ENCODE data around the gene PTPRF. TPM values are rescaled to one million over a fixed set of nuclear protein-coding genes. Genes with fewer than 3 reads are reported as not detected.

The PTPRF gene
- polyA plus RNA-seq, 3 donors, result not detected

- Histone ChIP-seq H3K4me1 (ENCODE audit: control insufficient read depth in 1 of 2, insufficient read depth in 2 of 2, low read length in 2 of 2) (peaks cover 22 to 29% of the 10 kb centered on the region in 2 donors), H3K4me2 (replicated peaks; ENCODE audit: extremely low read depth, low read length, poor library complexity, severe bottlenecking) (no peak overlapping the region), H3K9ac (ENCODE audit: insufficient read depth, low read length, poor library complexity, severe bottlenecking) (no peak overlapping the region), H3K36me3 (replicated peaks in 1 of 2; ENCODE audit: control insufficient read depth in 1 of 2, insufficient read depth in 2 of 2, low read length in 2 of 2) (peaks cover 36 to 40% of the 10 kb centered on the region in 2 donors), H3K27ac (ENCODE audit: low read depth in 1 of 2, low read length in 2 of 2) (peak overlapping the region in 1 of 2 donors; percentile 82), H3K4me3 (replicated peaks in 1 of 3; ENCODE audit: low read depth in 2 of 3, low read length in 3 of 3) (no peak overlapping the region), H3K9me3 (replicated peaks in 1 of 2; ENCODE audit: control insufficient read depth in 1 of 2, insufficient read depth in 1 of 2, low read length in 2 of 2) (no peaks in the 10 kb centered on the region), H2AFZ (ENCODE audit: insufficient read depth, low read depth, low read length, poor library complexity, severe bottlenecking) (no peak overlapping the region), H3K27me3 (ENCODE audit: control insufficient read depth in 2 of 2, insufficient read depth in 2 of 2, low read length in 2 of 2) (no peaks in the 10 kb centered on the region), H3K79me2 (ENCODE audit: insufficient read depth, low read length) (peaks cover 56% of the 10 kb centered on the region), H4K20me1 (ENCODE audit: insufficient read depth, low read length) (peaks cover 52% of the 10 kb centered on the region)
- peaks cover 28 to 42% of the 10 kb centered on the region in 2 donors for H3K36me3 Mint-ChIP-seq
- no CpG with 5 or more reads among the region's 3 CpGs for WGBS (ENCODE audit: insufficient coverage)
- no peak for TF ChIP-seq CTCF (IDR thresholded peaks at IDR 0.05)
- no peak overlapping the region for H3K4me3 Mint-ChIP-seq
- H3K4me1 Mint-ChIP-seq, result peaks cover 35% of the 10 kb centered on the region
- no peak for DNase-seq
- intact Hi-C loops (cut with micrococcal nuclease), result loop anchor here (2.0 to 10.0 kb wide), 5 partner anchors 55 to 563 kb away; partner anchors contain the start of genes ATP6V0B (in 1 of the 2), B4GALT2 (in 1 of the 2), DMAP1 (in 1 of the 2) and DPH2 (in 1 of the 2)
- H3K9me3 Mint-ChIP-seq, result peaks cover 0 to 3% (median 0%) of the 10 kb centered on the region in 7 donors
- H3K27ac Mint-ChIP-seq, result peak overlapping the region in 4 of 7 donors; percentile 35 to 86 (median 62)
- peaks cover 0 to 4% (median 0%) of the 10 kb centered on the region in 3 donors for H3K27me3 Mint-ChIP-seq (ENCODE audit: low read depth in 3 of 3)
These were observed 121.2 kb downstream of the PTPRF start for GRCh38 chr1:43651902-43652301.

- Mint-ChIP-seq H3K4me3 (no peak overlapping the region), H3K4me1 (peaks cover 30% of the 10 kb centered on the region), H3K36me3 (peaks cover 31 to 56% of the 10 kb centered on the region in 2 donors), H3K9me3 (no peaks in the 10 kb centered on the region), H3K27me3 (ENCODE audit: low read depth in 3 of 3) (peaks cover 0 to 3% (median 0%) of the 10 kb centered on the region in 3 donors), H3K27ac (peak overlapping the region in 1 of 7 donors; percentile 68)
- H3K4me3 ChIP-seq (replicated peaks in 1 of 3; ENCODE audit: low read depth in 2 of 3, low read length in 3 of 3), result no peak overlapping the region
- DNase-seq, result no peak
- H3K4me1 ChIP-seq (ENCODE audit: control insufficient read depth in 1 of 2, insufficient read depth in 2 of 2, low read length in 2 of 2), result peaks cover 19 to 28% of the 10 kb centered on the region in 2 donors
- intact Hi-C loops (cut with micrococcal nuclease), result loop anchor here (5.0 to 10.0 kb wide), 4 partner anchors 54 to 561 kb away; partner anchors contain the start of genes ATP6V0B (in 1 of the 2), B4GALT2 (in 1 of the 2), DMAP1 (in 1 of the 2) and DPH2 (in 1 of the 2)
- 89% methylated on average over 3 of the region's 3 CpGs for WGBS (ENCODE audit: insufficient coverage)
- H3K4me2 ChIP-seq (replicated peaks; ENCODE audit: extremely low read depth, low read length, poor library complexity, severe bottlenecking), result no peak overlapping the region
- TF ChIP-seq CTCF (IDR thresholded peaks at IDR 0.05), result no peak
- H3K79me2 ChIP-seq (ENCODE audit: insufficient read depth, low read length), result peaks cover 56% of the 10 kb centered on the region
- H3K27ac ChIP-seq (ENCODE audit: low read depth in 1 of 2, low read length in 2 of 2), result peak overlapping the region in 1 of 2 donors; percentile 33
- peaks cover 52% of the 10 kb centered on the region for H4K20me1 ChIP-seq (ENCODE audit: insufficient read depth, low read length)
- H2AFZ ChIP-seq (ENCODE audit: insufficient read depth, low read depth, low read length, poor library complexity, severe bottlenecking), result no peak overlapping the region
- H3K9ac ChIP-seq (ENCODE audit: insufficient read depth, low read length, poor library complexity, severe bottlenecking), result no peak overlapping the region
- peaks cover 47 to 54% of the 10 kb centered on the region in 2 donors for H3K36me3 ChIP-seq (replicated peaks in 1 of 2; ENCODE audit: control insufficient read depth in 1 of 2, insufficient read depth in 2 of 2, low read length in 2 of 2)
- no peaks in the 10 kb centered on the region for H3K9me3 ChIP-seq (replicated peaks in 1 of 2; ENCODE audit: control insufficient read depth in 1 of 2, insufficient read depth in 1 of 2, low read length in 2 of 2)
- no peaks in the 10 kb centered on the region for H3K27me3 ChIP-seq (ENCODE audit: control insufficient read depth in 2 of 2, insufficient read depth in 2 of 2, low read length in 2 of 2)
These were observed 122.7 kb downstream of the PTPRF start for GRCh38 chr1:43653339-43653738.
